Skin epidermis (tissue), 12 donors: ENCODE measurements around the gene CCDC192.

Experiments
- H3K27ac ChIP-seq, 21 experiments: fragments of 200-600 bp; sonication (generic) in 11 of 21; one replicate each; pipeline ENCODE4 v1.5.0; 2020; ENCODE audit warnings: mild to moderate bottlenecking in 3 of 21, inconsistent platforms in 2 of 21, moderate library complexity in 2 of 21
- H3K4me3 ChIP-seq, 7 experiments: fragments of 200-600 bp; sonication (generic) in 2 of 7; one replicate each; pipeline ENCODE4 v1.5.0; 2020; ENCODE audit warnings: inconsistent platforms in 2 of 7, mild to moderate bottlenecking in 2 of 7, moderate library complexity in 1 of 7

The CCDC192 gene

GRCh38 chr5:127867022-127867783, 164.0 kb downstream of the CCDC192 start:
- no peak overlapping the region for H3K4me3 ChIP-seq
- H3K27ac ChIP-seq = peak overlapping the region in 1 of 21 experiments; percentile 11

- Histone ChIP-seq H3K4me3 (no peak overlapping the region), H3K27ac (peak overlapping the region in 12 of 21 experiments; percentile 7 to 77 (median 54))
Observed at GRCh38 chr5:127870914-127871313, 167.7 kb downstream of the CCDC192 start.

- H3K4me3 ChIP-seq = no peak overlapping the region
- peak overlapping the region in 13 of 21 experiments; percentile 7 to 77 (median 54) for H3K27ac ChIP-seq
Observed at GRCh38 chr5:127871503-127872153, 168.4 kb downstream of the CCDC192 start.

- Histone ChIP-seq H3K27ac (peak overlapping the region in 15 of 21 experiments; percentile 7 to 77 (median 61)), H3K4me3 (no peak overlapping the region)
Observed at GRCh38 chr5:127872494-127872893, 169.3 kb downstream of the CCDC192 start.

DNA sequence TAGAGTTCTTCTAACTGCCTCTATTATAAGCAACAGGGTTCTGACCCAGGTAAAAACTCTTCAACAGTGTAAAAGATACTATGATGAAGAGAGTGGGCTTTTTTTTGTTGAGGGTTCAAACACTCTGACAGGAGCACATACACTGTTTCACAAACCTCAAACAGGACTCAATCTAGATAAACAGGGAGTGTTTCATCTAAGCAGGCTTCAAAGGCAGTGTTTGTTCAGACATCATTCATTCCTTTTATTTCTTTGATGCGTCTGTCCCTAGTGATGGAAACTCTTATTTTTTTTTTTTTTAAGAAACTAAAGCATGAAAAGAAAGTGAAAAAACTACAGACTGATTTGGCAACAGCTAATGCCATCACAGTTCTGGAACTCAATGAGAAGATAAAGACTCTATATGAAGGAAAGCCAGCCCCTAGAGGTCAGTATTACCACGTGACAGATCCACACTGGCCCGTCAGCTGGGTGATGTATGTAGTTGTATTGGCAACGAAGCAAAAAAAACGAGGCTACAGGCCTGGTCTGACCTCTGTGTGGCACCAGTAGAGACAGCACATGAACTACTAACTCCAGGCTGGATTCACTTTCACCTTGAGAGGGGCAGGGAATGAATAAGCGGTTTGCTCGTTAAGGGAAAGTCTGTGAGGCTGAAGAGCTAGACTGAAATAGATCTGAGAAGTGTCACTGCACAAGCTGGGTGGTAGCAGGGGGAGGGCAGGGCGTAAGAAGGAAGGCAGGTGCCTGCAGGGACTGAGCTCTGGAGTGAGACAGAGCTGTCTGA, 172.2 kb downstream of the CCDC192 start:
- Histone ChIP-seq H3K4me3 (no peak overlapping the region), H3K27ac (peak overlapping the region in 1 of 21 experiments; percentile 3)

- Histone ChIP-seq H3K4me3 (no peak overlapping the region), H3K27ac (no peak overlapping the region)
Observed at GRCh38 chr5:127876384-127876783, 173.2 kb downstream of the CCDC192 start.

GRCh38 chr5:127878174-127878750, 175.1 kb downstream of the CCDC192 start:
- no peak overlapping the region for H3K4me3 ChIP-seq
- no peak overlapping the region for H3K27ac ChIP-seq

DNA sequence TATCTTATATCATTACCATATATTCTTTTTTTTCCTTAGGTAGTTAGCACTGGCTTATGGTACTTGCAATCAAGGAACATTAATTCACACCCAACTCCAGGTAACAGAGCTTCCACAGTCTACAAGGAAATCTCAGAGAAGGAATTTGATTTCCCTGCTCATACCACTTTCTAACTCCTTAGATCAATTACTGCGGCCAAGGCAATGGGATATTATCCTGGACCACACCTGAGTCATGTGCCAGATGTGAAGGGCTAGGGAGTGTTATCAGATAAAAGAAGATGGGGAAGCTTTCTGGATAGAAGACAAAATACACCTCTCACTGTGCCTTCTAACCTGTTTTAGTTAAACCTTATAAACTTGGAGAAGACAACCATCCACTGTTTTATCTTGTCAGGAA, 181.2 kb downstream of the CCDC192 start:
- no peak overlapping the region for H3K27ac ChIP-seq
- no peak overlapping the region for H3K4me3 ChIP-seq

DNA sequence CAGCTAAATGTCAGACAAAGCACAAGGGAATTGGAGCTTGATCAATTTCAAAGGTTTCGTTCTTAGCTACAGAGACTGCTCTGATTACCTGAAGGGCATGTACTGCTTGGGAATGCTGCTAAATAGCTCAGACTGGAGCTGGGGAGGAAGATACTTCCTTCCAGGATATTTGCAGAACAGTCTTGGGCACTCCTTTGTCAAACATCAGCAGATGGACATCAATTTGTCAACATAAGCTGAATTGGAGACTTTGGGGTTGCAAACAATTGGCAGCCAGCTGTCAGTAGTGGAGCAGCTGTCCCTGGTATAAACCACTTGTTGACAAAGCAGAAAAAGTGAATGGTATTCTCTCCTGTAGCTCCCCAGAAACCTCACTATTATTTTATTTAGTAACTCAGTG, 182.0 kb downstream of the CCDC192 start:
- H3K27ac ChIP-seq = no peak overlapping the region
- H3K4me3 ChIP-seq = no peak overlapping the region

DNA sequence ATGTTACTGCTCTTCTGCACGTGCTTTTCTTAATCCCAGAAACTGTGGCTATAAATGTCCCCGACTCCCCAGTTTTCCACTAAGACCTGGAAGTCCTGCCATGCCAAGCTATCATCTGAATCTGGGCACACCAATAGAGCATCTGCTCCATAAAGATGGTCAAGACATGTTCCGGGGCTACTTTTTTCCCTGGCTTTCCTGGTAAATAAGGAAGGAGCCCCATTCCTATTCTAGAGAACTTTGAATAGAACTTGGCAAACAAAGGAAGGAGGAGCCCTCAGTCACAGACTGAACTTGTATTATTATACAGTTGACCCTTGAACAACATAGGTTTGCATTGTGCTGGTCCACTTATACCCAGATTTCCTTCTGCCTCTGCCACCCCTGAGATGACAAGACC, 182.9 kb downstream of the CCDC192 start:
- no peak overlapping the region for H3K4me3 ChIP-seq
- no peak overlapping the region for H3K27ac ChIP-seq

GRCh38 chr5:127887282-127887681, 184.1 kb downstream of the CCDC192 start:
- Histone ChIP-seq H3K27ac (no peak overlapping the region), H3K4me3 (no peak overlapping the region)

- Histone ChIP-seq H3K4me3 (no peak overlapping the region), H3K27ac (no peak overlapping the region)
Observed at GRCh38 chr5:127891942-127892341, 188.8 kb downstream of the CCDC192 start.

DNA sequence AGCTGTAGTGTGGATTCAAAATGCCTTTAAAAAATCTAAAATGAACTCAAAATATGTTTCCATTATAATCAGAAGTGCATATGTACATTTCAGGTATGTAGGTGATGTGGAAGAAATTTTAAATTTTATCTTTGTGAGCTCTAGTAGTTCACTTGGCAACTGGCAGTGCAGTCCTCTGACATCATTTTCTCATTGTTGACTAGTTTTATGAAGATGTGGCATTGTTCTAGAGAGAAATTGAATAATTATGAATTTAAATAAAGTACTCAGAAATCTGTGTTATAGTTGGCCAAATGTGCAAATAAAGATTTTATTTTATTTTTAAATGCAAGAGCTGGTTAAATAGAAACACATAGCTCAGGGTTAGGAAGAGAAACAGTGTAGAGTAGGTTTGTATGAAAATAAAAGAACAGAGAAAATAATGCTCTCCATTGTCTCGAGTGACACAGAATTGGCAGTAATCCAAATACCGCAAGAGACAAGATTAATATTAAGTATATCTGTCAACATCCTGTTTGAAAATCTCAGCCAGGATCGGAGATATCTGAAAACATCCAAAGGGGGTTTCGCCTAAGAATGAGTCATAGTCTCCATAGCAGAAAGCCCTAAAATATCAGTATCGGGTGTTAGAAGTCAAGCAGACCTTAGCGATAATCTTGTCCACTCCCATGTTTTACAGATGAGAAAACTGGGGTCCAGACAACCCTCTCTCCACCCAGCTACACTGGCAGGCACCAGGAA, 189.4 kb downstream of the CCDC192 start:
- Histone ChIP-seq H3K4me3 (no peak overlapping the region), H3K27ac (peak overlapping the region in 3 of 21 experiments; percentile 18 to 50 (median 38))

DNA sequence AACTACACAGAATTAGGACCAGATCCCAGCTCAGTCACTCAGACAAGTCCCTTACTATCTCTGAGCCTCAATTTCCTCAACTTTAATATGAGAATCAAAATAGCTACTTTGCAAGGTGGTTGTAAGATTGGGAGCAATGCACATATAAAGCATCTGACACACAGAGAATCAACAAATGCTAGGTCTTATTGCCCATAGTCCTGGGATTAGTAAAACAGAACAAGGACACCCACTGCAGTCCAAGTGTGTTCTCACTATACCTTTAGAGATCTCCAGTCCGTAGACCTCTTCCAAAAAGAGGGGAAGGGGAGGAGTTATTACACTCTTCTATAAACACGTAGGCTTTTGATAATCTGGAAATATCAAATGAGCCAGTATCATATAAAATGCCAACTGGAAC, 190.0 kb downstream of the CCDC192 start:
- H3K4me3 ChIP-seq = no peak overlapping the region
- peak overlapping the region in 3 of 21 experiments; percentile 18 to 50 (median 38) for H3K27ac ChIP-seq

DNA sequence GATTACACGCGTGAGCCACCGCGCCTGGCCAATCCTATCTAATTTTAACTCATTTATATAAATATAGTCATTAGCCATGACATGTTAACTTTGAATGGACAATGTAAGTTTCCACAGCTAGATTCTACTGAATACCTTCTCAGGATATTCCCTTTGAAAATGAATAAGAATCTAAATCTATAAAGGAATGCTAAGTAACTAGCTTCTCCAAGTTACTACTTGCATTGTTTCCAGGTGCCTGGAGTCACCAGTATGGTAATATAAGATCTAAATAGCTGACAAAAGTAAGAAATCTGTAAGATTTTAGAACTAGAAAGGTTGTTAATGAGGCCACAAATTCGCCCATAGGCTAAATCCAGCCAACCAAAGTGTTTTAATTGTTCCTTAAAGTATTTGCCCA, 191.3 kb downstream of the CCDC192 start:
- Histone ChIP-seq H3K27ac (no peak overlapping the region), H3K4me3 (no peak overlapping the region)

- no peak overlapping the region for H3K4me3 ChIP-seq
- no peak overlapping the region for H3K27ac ChIP-seq
Observed at GRCh38 chr5:127898551-127899213, 195.5 kb downstream of the CCDC192 start.

GRCh38 chr5:127899214-127899610, 196.0 kb downstream of the CCDC192 start:
- Histone ChIP-seq H3K27ac (no peak overlapping the region), H3K4me3 (no peak overlapping the region)

DNA sequence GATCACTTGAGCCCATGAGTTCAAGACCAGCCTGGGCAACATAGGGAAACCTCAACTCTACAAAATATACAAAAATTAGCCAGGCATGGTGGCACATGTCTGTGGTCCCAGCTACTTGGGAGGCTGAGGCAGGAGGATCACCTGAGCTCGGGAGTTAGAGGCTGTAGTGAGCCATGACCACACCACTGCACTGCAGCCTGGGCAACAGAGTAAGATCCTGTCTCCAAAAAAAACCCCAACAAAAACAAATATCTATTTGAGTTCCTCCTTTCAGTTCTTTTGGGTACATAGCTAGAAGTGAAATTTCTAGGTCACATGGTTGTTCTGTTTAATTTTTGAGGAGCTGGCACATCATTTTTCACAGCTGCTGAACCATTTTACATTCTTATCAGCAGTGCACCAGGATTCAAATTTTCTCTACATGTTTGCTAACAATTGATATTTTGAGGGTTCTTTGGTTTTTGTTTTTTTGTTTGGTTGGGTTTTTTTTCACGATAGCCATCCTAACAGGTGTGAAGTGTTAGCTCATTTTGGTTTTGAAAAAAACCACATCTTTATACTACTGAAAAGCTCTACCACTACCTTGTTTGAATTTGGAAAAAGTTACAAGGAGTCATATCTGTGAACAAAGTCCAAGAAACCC, 203.5 kb downstream of the CCDC192 start:
- no peak overlapping the region for H3K4me3 ChIP-seq
- no peak overlapping the region for H3K27ac ChIP-seq
